NB4 (cell line): Measurements from ENCODE around the gene SRSF4.
"Not testable (repeated sequence)": the region's sequence is repeated elsewhere in the genome, so short reads cannot be mapped to it uniquely, and the experiment has no call there.

ENCODE experiments used
- DNase-seq: peaks from one replicate; pipeline ENCODE4 v3.0.0; 2010; ENCODE audit warnings: low read depth
- H3K4me3 ChIP-seq: one replicate; pipeline ENCODE4 v1.5.1; 2011; ENCODE audit warnings: mild to moderate bottlenecking, low read depth, low read length, moderate library complexity
- CTCF ChIP-seq: IDR thresholded peaks from one replicate; pipeline ENCODE4 v1.5.1; 2012; ENCODE audit warnings: low read depth, low read length
- MAX ChIP-seq: IDR thresholded peaks from 2 replicates; pipeline ENCODE4 v1.6.1; 2011; ENCODE audit warnings: low read depth, low read length
- MYC ChIP-seq: IDR thresholded peaks from 2 replicates; pipeline ENCODE4 v1.6.1; 2011; ENCODE audit warnings: low read depth, low read length
- POLR2A ChIP-seq: IDR thresholded peaks from 2 replicates; pipeline ENCODE4 v1.6.1; 2011; ENCODE audit warnings: mild to moderate bottlenecking; ENCODE audit not compliant: insufficient read length; ENCODE audit errors: extremely low read depth

The SRSF4 gene

DNA sequence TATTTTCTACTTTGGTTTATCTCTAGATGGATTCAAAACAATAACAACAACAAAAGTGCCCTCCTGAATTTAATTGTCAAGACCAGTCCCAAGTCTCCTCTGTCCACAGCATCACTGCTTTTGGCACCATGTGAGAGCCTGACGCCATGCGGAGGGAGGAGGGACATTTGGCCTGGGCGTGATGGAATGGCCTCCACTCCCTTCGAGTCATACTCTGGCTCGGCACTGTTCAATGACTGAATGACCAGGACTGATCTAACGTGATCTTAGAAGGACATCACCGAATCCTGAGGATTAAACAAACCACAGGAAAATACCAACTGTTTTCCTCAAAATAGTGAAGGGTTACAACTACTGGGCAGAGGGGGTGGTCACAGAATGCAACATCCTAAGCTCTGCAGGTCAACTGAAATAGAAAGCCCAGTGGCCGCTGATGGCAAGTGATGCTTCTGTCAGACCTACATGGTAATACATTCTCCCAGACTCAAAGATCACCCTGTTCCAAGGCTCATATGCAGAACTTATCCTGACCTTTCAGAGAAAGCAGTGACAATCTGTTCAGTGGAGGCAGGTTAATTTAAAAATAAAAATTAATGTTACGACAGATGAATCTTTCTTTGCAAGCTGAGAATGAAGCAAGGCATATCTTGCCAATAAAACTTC is 19.1 kb downstream of the SRSF4 start:
- no peak for DNase-seq
- no peak overlapping the region for H3K4me3 ChIP-seq
- TF ChIP-seq MYC (no peak), CTCF (no peak), POLR2A (no peak), MAX (no peak)

DNA sequence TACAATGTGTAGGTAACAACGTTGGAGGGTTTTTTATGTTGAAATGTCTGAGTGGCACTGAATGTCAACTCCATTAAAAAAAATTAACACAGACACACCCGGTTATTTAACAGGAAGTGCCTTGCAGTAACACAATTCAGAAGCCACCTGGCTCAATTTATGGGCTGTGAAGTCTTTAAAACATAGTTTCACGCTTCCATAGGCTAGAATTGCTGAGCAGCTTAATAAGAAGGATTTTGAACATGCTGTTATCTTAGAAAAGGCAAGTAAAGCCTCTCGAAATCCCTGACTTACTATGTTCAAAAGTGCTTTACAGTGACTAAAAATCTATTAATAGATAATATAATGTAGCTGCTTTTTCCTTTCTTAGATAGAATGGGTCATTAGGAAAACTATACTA is 19.7 kb downstream of the SRSF4 start:
- H3K4me3 ChIP-seq: no peak overlapping the region
- no peak for DNase-seq
- TF ChIP-seq POLR2A: no peak
- no peak for TF ChIP-seq MYC
- TF ChIP-seq MAX: no peak
- no peak for TF ChIP-seq CTCF

GRCh38 chr1:29159773-29160172 is 21.9 kb downstream of the SRSF4 start:
- no peak overlapping the region for H3K4me3 ChIP-seq
- TF ChIP-seq MAX: no peak
- no peak for TF ChIP-seq POLR2A
- TF ChIP-seq CTCF: no peak
- TF ChIP-seq MYC: no peak
- DNase-seq: no peak

DNA sequence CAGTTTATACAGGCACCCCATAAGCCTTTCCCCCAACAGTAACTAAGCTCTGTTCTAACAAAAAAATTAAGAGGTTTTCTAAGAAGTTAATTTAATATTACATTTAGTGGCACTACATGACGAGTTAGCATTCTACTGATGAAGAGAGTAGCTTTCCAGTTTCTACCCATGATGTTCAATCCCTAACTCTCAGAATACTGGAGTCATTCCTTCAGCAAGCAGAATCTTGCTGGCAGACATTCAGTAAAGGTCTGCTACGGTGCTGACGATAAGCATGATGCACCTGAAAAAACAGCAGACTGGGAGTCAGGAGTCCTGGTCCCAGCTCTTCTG is 24.5 kb downstream of the SRSF4 start:
- TF ChIP-seq POLR2A (no peak), MYC (no peak)
- no peak for DNase-seq
- H3K4me3 ChIP-seq: no peak overlapping the region

GRCh38 chr1:29156543-29157268 is 25.0 kb downstream of the SRSF4 start:
- no peak overlapping the region for H3K4me3 ChIP-seq
- no peak for DNase-seq
- no peak for TF ChIP-seq MYC
- TF ChIP-seq CTCF: no peak
- TF ChIP-seq POLR2A: no peak
- no peak for TF ChIP-seq MAX

- no peak for DNase-seq
- H3K4me3 ChIP-seq: no peak overlapping the region
- TF ChIP-seq MYC (no peak), CTCF (no peak), POLR2A (no peak), MAX (no peak)
These were observed 29.5 kb downstream of the SRSF4 start for GRCh38 chr1:29152046-29152805.

- H3K4me3 ChIP-seq, DNase-seq: not testable (repeated sequence)
These were observed 31.4 kb downstream of the SRSF4 start for GRCh38 chr1:29150346-29150745.
